ENCODE measurements around the gene DIP2C. TPM values are rescaled to one million over a fixed set of nuclear protein-coding genes. Genes with fewer than 3 reads are reported as not detected.
"Not testable (repeated sequence)": the region's sequence is repeated elsewhere in the genome, so short reads cannot be mapped to it uniquely, and the experiment has no call there.

DIP2C gene
- total and polyA plus RNA-seq, 3 donors from 2014 or later: 14.9 to 43.4 (median 30.1) TPM

- Histone ChIP-seq H3K27me3 (no peaks in the 10 kb centered on the region), H3K27ac (no peak overlapping the region), H3K4me3 (no peak overlapping the region), H3K4me1 (peaks cover 3% of the 10 kb centered on the region), H3K36me3 (ENCODE audit: low read depth, missing control alignments) (no peaks in the 10 kb centered on the region), H3K9me3 (no peaks in the 10 kb centered on the region)
- intact Hi-C loops (cut with DNase I; ENCODE audit: low total_unique reads): no loop called here
- DNase-seq: no peak
- TF ChIP-seq POLR2A (IDR thresholded peaks at IDR 0.05): no peak
- TF ChIP-seq CTCF (IDR thresholded peaks at IDR 0.05): no peak
- 81 to 85% methylated on average over 9 of the region's 9 CpGs for WGBS, 2 donors
Observed at GRCh38 chr10:586151-586550, 103.3 kb downstream of the DIP2C start.

DNA sequence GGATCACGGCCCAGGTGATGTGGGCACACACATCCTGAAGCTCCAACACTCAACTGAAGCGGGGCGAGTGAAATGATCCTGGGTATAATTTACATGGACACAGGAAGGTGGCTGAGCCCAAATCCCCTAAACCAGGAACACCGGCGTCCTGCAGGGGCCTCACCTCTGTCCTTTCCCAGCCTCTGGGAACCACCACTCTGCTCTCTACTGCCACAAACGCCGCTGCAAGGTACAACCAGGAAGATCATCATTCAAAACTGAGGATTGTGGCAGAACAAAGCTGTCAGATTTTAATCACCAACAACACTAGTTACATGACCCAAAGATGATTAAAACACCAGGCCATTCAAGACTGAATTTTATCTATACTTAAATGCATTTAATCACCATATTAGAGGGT is 104.0 kb downstream of the DIP2C start:
- no peaks in the 10 kb centered on the region for H3K9me3 ChIP-seq
- H3K4me1 ChIP-seq: peaks cover 3% of the 10 kb centered on the region
- intact Hi-C loops (cut with DNase I; ENCODE audit: low total_unique reads): no loop called here
- no peak overlapping the region for H3K27ac ChIP-seq
- H3K27me3 ChIP-seq: no peaks in the 10 kb centered on the region
- DNase-seq: no peak
- no peaks in the 10 kb centered on the region for H3K36me3 ChIP-seq (ENCODE audit: low read depth, missing control alignments)
- no peak overlapping the region for H3K4me3 ChIP-seq
- TF ChIP-seq POLR2A (IDR thresholded peaks at IDR 0.05) (no peak), CTCF (IDR thresholded peaks at IDR 0.05) (no peak)
- 94 to 96% methylated on average over 7 of the region's 7 CpGs for WGBS, 2 donors

GRCh38 chr10:584497-585290 is 104.8 kb downstream of the DIP2C start:
- 92 to 94% methylated on average over 31 to 46 of the region's 55 CpGs for WGBS, 2 donors
- H3K27ac ChIP-seq; intact Hi-C loops (cut with DNase I; ENCODE audit: low total_unique reads); H3K9me3 ChIP-seq; H3K27me3 ChIP-seq; H3K4me1 ChIP-seq; DNase-seq; H3K36me3 ChIP-seq (ENCODE audit: low read depth, missing control alignments); H3K4me3 ChIP-seq: not testable (repeated sequence)

GRCh38 chr10:583433-583832 is 106.0 kb downstream of the DIP2C start:
- intact Hi-C loops (cut with DNase I; ENCODE audit: low total_unique reads): no loop called here
- no peak overlapping the region for H3K4me3 ChIP-seq
- no peaks in the 10 kb centered on the region for H3K27me3 ChIP-seq
- H3K9me3 ChIP-seq: no peaks in the 10 kb centered on the region
- no peaks in the 10 kb centered on the region for H3K36me3 ChIP-seq (ENCODE audit: low read depth, missing control alignments)
- no peak for DNase-seq
- 93 to 97% methylated on average over 14 of the region's 14 CpGs for WGBS, 2 donors
- no peak overlapping the region for H3K27ac ChIP-seq
- peaks cover 3% of the 10 kb centered on the region for H3K4me1 ChIP-seq
- no peak for TF ChIP-seq CTCF (IDR thresholded peaks at IDR 0.05)

DNA sequence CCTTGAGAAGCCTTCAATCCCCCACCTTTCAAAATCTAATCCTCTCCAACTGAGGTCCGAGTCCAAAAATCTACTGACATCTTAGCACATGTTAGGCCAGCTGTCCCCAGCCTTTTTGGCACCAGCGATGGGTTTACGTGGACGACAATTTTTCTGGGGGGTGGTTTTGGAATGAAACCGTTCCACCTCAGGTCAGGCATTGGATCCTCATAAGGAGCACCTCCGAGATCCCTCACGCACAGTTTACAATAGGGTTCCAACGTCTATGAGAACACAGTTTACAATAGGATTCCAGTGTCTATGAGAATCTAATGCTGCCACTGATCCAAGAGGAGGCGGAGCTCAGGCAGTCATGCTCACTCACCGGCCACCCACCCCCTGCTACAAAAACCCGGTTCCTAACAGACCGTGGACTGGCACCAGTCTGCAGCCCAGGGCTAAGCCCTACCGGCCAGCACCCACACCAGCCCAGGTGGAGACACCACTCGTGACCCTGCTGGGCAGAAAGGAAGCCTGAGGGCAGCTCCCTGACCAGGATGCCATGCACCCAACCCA is 107.6 kb downstream of the DIP2C start:
- Histone ChIP-seq H3K27me3 (no peaks in the 10 kb centered on the region), H3K27ac (no peak overlapping the region), H3K9me3 (no peaks in the 10 kb centered on the region), H3K4me1 (no peaks in the 10 kb centered on the region), H3K36me3 (ENCODE audit: low read depth, missing control alignments) (no peaks in the 10 kb centered on the region), H3K4me3 (no peak overlapping the region)
- 85 to 88% methylated on average over 14 of the region's 14 CpGs for WGBS, 2 donors
- DNase-seq: no peak
- intact Hi-C loops (cut with DNase I; ENCODE audit: low total_unique reads): no loop called here
- TF ChIP-seq POLR2A (IDR thresholded peaks at IDR 0.05): no peak
- TF ChIP-seq CTCF (IDR thresholded peaks at IDR 0.05): no peak

Measured in testis (tissue), 3 donors.